A549 (cell line): ENCODE data around the gene PLAAT2.
"Not testable (repeated sequence)": the region's sequence is repeated elsewhere in the genome, so short reads cannot be mapped to it uniquely, and the experiment has no call there.

ENCODE experiments used
- CBX2 ChIP-seq: fragments of 200-600 bp; sonication (generic); IDR thresholded peaks from 2 replicates; pipeline ENCODE4 v1.6.1; 2016; ENCODE audit warnings: low read depth, mild to moderate bottlenecking, borderline replicate concordance
- CTCF ChIP-seq: fragments of >200 bp; sonication (Bioruptor Twin); formaldehyde crosslinking; IDR thresholded peaks from 3 replicates; pipeline ENCODE4 v1.5.1; 2016
- EP300 ChIP-seq, 2 experiments: fragments of >200 bp; sonication (Bioruptor Twin); formaldehyde crosslinking; IDR thresholded peaks; 2 replicates in 1 of 2; 3 replicates in 1 of 2; pipeline ENCODE4 v1.6.1; 2016 to 2017
- HDAC2 ChIP-seq: fragments of 200-600 bp; sonication (generic); IDR thresholded peaks from 2 replicates; pipeline ENCODE4 v1.6.1; 2016
- JUN ChIP-seq, 2 experiments: fragments of >200 bp; sonication (Bioruptor Twin); formaldehyde crosslinking; IDR thresholded peaks; 2 replicates in 1 of 2; 3 replicates in 1 of 2; pipeline ENCODE4 v1.6.1; 2016 to 2017
- MAFK ChIP-seq: fragments of 450-650 bp; IDR thresholded peaks from 2 replicates; pipeline ENCODE4 v1.6.1; 2014; ENCODE audit not compliant: partially characterized antibody
- MAX ChIP-seq: IDR thresholded peaks from 2 replicates; pipeline ENCODE4 v1.6.1; 2012
- MAZ ChIP-seq: fragments of 150-350 bp; IDR thresholded peaks from 2 replicates; pipeline ENCODE4 v1.6.1; 2014; ENCODE audit warnings: antibody characterized with exemption, low read depth, low read length, borderline replicate concordance
- MYC ChIP-seq: IDR thresholded peaks from 2 replicates; pipeline ENCODE4 v1.6.1; 2012; ENCODE audit warnings: mild to moderate bottlenecking, inconsistent platforms, low read length, improper control_type of control experiment, borderline replicate concordance
- POLR2A ChIP-seq: IDR thresholded peaks from 2 replicates; pipeline ENCODE4 v1.6.1; 2012; ENCODE audit warnings: mild to moderate bottlenecking, low read length
- RARB ChIP-seq: fragments of 250-450 bp; sonication (Bioruptor Pico); IDR thresholded peaks from 2 replicates; pipeline ENCODE4 v1.8.0; 2021; ENCODE audit warnings: mild to moderate bottlenecking, moderate library complexity
- REST ChIP-seq: fragments of 200-600 bp; sonication (generic); IDR thresholded peaks from 2 replicates; pipeline ENCODE4 v1.6.1; 2016; ENCODE audit warnings: antibody characterized with exemption, mild to moderate bottlenecking, moderate library complexity
- TFCP2L1 ChIP-seq: fragments of 250-450 bp; sonication (Bioruptor Pico); IDR thresholded peaks from 2 replicates; pipeline ENCODE4 v1.5.0; 2021; ENCODE audit warnings: mild to moderate bottlenecking

GRCh38 chr11:63602290-63603179 is 39.4 kb upstream of the PLAAT2 start:
- TF ChIP-seq MAFK; EP300 (IDR thresholded peaks at IDR 0.05); CTCF; POLR2A; MAX; JUN (IDR thresholded peaks at IDR 0.05); CBX2; RARB (CRISPR knock-in tag); REST; MYC; HDAC2; TFCP2L1 (CRISPR knock-in tag); MAZ: not testable (repeated sequence)
